Pons (tissue), 1 donor: ENCODE results near the gene SIX5.
A peak's percentile ranks its signal among the peaks of the same experiment; 100 is the strongest.
"Not testable (repeated sequence)": the region's sequence is repeated elsewhere in the genome, so short reads cannot be mapped to it uniquely, and the experiment has no call there.

Experiments used
- DNase-seq: peaks from one replicate; pipeline ENCODE4 v3.0.0-alpha.2; 2016; ENCODE audit warnings: low spot score

Gene SIX5

DNA sequence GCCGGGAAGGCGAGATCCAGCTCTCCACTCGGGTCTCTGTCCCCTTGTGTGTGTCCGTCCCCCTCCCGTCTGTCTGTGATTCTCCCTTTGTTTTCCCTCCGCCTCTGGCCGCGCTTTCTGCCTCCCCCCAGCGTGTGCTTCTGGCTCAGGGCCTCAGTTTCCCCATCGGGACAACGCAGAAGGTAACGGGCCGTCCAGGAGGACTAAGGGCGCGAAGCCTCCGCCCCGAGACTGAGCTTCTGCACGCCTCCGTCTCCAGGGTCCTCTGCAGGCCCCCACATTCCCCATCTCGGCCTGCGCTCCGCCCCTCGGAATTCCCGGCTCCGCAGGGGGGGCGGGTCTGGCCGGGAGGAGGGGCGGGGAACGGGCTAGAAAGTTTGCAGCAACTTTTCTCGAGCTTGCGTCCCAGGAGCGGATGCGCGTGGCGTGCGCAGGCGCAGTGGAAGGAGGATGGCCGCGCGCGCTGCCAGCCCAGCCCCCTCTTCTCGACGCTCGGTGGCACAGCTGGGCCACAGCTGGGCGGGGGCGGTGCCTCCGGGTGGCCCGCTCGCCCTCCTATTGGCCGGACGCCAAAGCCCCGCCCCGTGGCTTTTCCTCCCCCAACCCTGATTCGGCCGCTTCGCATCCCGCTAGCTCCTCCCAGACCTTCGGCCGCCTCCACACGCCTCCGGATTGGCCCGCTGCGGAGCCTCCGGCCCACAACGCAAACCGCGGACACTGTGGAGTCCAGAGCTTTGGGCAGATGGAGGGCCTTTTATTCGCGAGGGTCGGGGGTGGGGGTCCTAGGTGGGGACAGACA is at the start of gene SIX5:
TSS of gene SIX5 (minus strand) at position 269 of the 799 bp plus-strand sequence. CDS start 408 bp downstream, outside the sequence.
- DNase-seq = peak; percentile 93

DNA sequence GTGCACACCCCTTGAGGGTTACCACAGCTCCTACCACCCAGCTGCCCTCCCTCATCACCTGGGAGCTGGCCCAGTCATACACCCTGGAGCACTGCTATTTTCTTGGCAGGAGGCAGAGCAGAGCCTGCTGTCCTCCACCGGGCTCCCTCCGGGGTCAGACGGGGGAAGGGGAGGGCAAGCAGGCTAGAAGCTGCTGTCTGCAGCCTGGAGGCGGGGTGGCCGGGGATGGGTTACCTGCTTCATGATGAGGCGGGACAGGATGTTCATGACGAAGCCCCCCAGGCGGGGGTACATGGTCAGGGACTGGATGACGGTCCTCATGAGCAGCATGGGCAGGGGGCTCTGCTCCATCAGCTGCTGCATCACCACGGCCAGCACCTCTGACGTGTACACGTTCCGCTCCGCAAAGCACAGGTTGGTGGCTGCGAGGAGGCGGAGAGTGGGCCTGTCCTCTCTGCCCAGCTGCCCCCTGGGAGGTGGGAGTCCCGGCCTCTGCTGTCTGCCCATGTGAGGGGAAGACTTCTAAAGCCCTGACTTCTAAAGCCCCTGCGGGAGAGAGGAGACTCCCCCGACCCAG is 48.8 kb upstream of the SIX5 start:
- no peak for DNase-seq

DNA sequence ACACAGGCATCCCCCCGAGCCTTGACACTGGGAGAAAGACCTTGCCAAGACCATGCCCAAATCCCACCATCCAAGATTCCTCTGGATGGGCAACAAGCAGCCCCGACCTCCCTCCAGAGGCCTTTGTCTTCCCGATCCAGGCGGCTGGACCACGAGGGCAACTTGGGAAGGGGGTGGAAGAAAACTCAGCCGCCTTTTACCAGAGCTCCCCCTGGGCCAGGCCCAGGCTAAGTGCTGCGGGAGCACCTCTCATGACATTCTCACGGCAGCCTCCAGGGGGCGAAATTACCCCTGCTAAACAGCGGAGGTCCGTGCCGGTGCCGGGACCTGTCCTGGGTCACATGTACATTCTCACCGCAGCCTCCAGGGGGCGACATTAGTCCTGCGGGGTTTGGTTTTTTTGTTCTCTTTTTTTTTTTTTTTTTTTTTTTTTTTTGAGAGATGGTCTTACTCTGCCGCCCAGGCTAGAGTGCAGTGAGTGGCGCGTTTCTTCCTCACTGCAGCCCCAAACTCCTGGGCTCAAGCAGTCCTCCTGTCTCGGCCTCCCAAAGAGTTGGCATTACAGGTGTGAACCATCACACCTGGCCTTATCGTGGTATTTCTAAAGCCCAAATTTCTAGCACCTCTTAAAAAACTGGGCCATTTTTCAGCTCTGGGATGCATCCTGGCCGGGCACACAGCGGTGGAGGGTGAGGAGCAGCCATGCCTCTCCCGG is 48.1 kb upstream of the SIX5 start:
- peak; percentile 78 for DNase-seq

DNA sequence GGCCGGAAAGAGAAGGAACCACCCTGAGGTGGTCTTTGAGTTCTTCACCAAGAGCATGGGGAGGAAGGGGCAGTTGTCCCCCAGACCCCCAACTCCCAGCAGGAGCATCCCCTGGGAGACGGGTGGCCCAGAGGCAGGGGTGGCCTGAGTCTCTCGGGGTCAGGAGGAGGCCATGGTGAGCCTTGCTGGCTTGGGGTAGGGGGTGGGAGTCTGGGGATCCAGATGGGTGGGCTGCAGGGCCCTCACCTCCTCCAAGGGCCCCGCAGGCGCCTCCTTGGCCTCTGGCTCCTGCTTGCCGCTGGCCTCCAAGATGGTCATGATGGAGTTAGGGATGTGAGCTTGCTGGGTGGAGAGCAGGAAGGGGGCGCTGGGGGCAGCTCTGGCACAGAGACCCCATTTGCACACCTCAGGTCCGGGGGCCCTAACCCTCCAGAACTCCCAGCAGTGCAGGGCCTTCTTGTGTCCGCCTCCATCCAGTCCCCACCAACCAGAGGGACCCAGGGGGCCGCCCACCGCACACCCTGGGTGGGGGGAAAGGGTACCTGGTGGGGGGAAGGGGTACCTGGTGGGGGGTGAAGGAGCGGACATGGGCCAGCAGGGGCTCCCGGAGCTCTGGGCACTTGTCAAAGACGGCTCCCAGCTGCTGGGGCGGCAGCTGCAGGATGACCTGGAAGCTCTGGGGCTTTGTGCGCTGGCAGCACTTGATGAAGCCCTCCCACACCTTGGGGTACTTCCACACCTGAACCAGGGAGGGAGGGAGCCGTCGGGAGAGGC is 47.4 kb upstream of the SIX5 start:
- no peak for DNase-seq

DNA sequence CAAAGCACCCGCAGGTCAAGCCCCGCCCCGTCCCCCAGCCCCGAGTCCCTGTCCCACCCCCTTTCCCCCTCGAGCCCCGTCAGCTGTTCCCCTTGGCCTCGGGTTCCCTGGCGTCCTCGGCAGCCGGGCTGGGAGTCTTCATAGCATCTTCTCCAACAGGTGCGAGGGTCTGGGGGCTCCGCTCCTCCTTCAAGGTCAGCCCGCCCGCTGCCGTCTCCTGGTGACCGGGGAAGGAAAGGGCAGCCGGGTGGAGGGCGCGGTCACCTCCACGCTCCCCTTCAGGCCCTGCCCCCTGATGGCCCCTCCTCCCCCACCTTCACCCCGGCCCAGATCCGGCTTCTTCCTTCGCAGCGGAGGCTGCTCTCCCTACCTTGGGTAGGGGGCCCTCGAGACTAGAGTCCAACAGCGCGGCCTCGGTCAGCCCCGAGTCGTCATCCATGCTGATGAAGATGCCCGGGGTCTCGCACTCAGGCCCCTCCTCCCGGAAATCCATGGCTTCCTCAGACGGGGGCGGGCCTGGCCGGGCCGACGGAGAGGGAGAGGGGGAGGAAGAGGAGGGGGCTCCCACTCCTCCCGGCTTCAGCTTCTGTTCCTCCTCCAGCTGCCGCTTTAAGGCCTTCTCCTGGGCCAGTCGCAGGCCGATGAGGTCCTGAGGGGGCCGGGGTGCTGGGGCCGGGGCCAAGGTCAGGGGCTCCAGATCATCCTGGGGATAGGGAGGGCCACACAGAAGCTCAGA is 46.6 kb upstream of the SIX5 start:
- no peak for DNase-seq

DNA sequence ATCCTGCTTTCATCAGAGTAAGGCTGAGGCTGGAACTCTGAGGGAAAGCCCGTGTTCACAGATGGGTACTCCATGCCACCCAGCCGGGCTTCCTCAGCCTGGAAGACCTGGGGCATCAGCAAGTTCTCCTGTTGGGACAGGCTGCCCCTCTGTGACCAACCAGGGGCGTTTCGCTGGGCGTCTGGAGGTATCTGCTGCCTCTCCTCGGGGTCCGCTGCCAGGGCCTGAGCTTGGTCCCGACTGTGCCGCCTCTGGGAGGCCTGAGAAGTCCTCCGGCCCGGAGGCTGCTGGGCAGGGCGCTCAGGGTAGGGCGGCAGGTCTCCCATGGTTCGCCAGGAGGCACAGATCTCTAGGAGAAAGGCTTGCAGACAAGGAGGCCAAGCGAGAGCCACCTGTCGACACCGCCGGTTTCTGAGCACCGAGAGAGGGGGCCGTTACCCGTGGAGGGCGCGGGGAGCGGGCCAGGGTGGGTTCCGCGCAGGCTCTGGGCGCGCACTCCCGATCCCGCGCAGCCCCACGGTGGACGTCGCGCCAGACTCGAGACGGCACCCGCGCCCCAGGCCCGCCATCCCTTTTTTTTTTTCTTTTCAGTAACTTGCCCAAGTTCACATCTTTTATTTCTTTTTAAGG is 45.9 kb upstream of the SIX5 start, which contains the start of gene RSPH6A:
TSS of gene RSPH6A (minus strand) at position 458 of the 630 bp plus-strand sequence. CDS start at position 326, 132 bp downstream.
- no peak for DNase-seq

DNA sequence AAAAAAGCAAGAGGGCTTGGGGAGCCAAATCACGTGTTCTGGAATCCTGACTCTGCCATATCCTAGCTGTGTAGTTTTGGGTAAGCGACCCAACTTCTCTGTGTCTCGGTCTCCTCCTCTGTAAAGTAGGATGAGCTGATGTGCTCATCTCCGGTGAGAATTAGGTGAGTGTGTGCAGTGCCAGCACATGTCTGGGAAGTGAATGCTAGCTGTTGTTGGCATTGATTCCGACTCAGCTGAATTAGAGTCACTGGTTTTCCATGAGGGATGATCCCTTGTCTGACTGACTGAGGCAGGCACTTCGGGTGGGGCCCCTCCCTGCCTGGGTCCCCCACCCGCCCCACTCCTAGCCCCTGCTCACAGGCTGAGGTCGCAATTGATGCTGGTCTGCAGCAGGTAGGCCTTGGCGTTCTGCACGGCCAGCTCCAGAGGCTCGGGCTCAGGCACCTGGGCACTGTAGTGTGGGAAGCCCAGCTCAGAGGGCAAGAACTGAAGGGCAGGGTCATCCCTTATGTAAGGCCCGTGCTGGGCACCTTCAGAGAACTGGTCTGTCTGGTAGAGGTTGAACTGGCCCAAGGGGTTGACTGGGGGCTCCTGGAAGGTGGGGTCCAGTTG is 45.2 kb upstream of the SIX5 start:
- DNase-seq = no peak

DNA sequence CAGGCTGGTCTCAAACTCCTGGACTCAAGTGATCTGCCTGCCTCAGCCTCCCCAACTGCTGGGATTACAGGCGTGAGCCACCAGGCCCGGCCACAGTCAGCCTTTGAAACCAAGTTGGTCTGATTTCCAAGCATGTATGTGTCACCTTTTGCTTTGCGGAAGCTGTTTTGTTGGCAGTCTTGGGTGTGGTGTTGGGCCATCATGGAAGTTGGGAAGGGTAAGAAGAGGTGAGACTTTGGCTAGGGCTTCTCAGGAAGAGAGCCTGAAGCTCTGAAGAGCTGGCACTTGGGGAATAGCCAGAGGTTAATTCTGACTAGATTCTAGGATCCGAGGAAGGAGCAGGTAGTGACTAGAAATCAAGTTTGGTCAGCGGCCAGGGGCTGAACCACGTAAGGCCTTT is 43.2 kb upstream of the SIX5 start:
- no peak for DNase-seq

DNA sequence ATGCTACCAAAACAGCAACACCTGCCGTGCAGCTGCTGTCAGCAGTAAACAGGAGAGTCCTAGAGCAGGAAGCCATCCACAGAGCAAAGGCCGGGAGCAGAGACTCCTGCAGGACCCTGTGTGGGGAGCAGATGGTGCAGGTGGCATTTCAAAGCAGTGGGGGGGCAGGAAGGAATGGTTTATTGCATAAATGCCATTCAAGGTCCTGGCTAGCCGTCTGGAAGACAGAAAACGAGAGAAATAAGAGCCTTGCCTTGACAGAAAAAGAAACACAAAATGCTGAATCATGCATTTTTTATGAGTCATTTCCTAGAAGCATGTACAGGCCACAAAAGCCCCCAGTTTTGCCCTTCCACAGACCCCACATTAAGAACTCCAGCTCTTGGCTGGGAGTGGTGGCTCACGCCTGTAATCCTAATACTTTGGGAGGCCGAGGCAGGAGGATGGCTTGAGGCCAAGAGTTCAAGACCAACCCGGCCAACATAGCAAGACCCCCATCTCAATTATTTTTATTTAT is 40.6 kb upstream of the SIX5 start:
- no peak for DNase-seq

DNA sequence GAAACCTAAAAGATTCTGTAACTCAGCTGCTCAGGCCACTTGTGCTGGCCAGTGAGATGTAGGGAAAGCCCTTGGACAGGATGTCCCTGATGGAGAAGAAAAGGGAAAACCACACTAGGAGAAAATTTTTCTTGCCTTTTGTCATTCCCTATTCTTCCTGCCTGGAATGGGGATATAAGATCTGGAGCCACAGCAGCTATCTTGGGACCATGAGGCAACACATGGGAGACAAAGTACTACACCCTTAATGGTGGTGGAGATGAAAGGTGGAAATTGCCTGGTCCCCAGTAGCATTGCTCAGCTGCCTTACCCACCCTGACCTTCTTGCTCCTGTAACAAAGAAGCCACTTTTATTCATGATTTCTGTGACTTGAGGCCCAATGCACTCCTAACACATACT is 36.7 kb upstream of the SIX5 start:
- no peak for DNase-seq

DNA sequence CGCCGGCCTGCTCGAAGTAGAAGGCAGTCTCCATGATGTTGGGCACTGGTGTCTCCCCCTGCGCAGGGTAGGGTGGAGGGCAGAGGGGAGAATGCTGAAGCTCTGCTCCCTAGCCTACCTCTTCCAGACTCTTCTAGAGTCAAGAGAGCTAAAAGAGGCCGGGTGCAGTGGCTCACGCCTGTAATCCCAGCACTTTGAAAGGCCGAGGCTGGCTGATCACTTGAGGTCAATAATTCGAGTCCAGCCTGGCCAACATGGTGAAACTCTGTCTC is 35.8 kb upstream of the SIX5 start:
- no peak for DNase-seq

DNA sequence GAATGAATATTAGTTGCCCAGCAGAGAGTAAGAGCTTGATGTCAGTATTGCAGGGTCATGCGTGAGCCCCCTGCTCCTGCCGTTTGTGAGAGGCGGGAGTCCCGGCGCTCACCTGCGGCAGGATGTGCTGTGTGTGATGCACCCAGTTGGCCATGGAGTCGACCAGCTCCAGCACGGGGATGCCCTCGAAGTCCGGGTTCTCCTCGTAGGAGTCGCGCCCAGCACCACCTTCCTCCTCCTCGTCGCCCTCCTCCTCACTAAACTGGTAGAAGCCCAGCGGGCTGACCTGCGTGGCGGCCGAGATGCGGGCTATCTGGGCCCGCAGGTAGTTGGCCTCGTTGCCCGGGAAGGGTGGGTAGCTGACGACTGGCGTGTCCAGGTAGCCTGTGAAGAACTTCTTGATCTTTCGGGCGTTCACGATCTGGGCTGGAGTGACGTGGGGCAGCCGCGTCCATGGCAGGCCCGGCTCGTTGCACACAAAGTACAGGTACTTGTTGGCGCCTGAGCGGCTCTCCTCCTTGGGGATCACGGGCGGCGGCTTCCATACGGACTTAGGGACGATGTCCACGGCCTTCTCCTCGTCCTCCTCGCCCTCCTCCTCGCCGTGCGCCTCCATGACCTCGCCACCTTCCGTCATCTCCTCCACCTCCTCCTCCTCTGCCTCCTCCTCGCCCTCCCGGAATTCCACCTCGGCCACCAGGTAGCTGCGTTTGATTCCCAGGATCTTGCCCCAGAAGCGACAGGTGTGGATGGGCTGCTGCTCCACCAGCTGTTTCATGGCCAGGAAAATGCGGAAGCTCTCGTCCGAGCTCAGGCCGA is 35.3 kb upstream of the SIX5 start:
- DNase-seq = no peak

DNA sequence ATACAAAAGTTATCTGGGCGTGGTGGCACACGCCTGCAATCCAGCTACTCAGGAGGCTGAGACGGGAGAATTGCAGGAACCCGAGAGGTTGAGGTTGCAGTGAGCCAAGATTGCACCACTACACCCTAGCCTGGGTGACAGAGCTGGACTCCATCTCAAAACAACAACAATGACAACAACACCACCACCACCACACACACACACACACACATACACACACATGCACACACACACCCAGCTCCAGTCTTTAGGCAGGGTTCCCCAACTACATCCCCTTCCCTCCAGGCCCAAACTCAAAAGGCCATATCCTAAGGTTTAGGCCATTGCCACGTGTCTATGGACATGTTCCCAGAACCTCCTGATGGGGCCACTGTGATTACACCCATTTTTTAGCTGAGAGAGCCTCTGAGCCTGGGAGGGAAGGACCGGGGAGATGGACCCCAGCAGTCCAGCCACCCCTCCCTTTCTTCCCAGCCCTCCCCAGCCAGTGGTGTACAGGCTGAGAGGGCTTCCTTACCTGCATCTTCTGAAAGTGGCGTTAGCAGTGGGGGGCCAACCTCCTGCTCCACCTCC is 32.6 kb upstream of the SIX5 start:
- DNase-seq = no peak

DNA sequence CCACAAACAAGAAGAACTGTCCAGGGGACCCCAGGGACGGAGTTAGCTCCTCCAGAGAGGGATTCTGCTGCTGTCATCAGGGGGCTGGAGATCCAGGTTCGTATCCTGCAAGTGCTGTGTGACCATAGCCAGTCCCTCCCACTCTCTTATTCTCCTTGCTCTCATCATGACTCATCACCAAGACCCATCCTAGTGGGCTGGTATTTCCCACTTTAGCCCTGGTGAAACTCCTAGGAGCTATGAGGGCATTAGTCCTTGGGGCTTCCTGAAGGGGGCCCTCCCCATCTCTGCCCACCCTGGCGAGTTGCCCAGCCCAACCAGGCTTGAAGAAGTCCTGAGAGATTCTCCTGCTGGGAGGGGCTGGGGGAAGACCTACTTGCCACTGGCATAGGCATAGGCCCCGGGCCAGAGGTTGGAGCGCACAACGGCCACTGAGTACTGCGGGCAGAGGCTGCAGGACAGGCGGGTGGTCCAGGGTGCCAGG is 31.1 kb upstream of the SIX5 start:
- DNase-seq = no peak

DNA sequence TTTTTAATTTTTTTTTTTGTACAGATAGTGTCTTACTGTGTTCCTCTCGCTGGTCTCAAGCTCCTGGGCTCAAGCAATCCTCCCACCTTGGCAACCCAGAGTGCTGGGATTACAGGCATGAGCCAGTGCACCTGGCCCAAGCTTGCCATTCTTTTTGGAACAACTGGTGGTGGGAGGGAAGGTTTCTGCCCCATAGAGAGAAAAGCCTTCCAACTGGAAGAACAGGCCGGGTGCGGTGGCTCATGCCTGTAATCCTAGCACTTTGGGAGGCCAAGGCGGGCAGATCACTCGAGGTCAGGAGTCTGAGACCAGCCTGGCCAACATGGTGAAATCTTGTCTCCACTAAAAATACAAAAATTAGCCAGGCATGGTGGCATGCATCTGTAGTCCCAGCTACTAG is 30.5 kb upstream of the SIX5 start:
- not testable (repeated sequence) for DNase-seq

DNA sequence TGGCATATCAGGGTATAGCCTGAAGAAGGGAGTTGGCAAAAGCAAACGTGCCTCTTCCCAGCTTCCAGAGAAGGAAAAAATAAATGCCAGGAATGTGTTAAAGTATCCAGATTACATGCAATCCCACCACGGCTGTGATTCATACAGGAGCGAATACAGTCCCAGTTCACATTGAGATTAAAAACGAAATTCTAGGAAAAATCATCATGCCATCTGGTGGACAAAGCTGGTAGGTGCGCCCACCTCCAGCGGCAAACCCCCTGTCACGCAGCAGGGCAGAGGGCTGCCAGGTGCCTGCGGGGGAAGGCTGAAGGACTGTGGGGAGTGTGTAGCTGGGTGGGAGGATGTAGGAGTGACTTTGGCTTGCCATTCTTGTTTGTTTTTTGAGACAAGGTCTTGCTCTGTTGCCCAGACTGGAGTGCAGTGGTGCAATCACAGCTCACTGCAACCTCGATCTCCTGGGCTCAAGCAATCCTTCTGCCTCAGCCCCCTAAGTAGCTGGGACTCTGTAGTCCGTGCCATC is 30.0 kb upstream of the SIX5 start:
- DNase-seq = peak; percentile 47

DNA sequence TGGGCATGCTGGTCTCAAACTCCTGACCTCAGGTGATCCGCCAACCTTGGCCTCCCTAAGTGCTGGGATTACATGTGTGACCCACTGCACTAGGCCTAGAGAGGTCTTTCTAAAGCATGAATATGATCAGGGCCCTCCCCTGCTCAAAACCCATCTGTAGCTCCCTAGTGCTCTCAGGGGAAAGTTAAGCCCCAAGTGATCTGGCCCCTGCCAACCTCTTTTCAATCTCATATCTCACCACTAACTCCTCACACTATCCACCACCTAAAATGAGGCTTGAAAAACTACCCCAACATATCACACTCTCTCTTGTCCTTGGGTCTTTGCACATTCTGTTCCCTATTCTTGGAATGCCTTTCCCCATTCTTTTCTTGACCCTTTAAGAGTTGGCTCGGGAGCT is 25.6 kb upstream of the SIX5 start:
- DNase-seq = no peak

DNA sequence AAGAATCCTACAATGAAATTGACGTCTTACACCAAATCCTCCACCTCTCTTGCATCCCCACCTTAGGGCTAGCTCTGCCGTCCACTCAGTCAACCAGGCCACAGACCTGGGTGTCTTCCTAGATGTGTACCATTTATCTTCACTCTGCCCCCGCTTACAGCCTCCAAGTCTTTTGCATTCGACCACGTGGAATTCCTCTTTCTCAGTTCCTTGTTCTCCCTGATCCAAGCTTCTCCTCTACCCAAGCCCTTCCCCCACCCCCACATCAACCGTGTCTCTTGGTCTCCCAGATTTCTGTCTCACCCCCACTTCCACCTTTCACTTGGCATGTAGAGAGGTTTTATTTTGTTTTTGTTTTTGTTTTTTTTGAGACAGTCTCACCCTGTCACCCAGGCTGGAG is 24.8 kb upstream of the SIX5 start:
- no peak for DNase-seq

DNA sequence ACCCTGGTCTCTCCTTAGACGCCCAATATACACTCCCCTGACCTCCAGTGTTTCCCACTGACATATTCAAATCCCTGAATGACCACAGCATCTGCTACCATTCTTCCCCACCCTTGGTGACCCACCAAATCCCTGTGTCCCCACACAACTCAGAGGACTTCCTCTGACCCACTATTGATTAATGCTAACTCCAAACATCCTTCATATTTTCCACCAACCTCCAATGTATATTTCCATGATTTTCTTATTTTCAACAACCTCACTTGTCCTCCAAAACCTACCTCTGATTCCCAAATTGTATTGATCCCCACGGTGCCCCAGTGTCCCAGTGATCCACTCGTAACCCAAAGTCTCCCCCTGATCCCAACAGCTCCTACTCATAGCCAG is 24.1 kb upstream of the SIX5 start:
- no peak for DNase-seq
